Pancreas (tissue), 10 donors: Measurements from ENCODE around the gene CCDC78. TPM values are rescaled to one million over a fixed set of nuclear protein-coding genes. Genes with fewer than 3 reads are reported as not detected.
"Not testable (repeated sequence)": the region's sequence is repeated elsewhere in the genome, so short reads cannot be mapped to it uniquely, and the experiment has no call there.

Experiments used
- ATAC-seq, 4 donors: fragments of 200-7000 bp; cut with Tn5 transposase; one replicate each; pipeline versions ENCODE4 v1.8.0 to v1.9.1; 2020; ENCODE audit warnings: mild to moderate bottlenecking in 4 of 4, moderate library complexity in 4 of 4
- DNase-seq, 6 donors: peaks; one replicate each; pipeline ENCODE4 v3.0.0-alpha.2; 2020
- FAIRE-seq: peaks from 2 replicates; lab custom pipeline; 2012; peaks lifted over from hg19 to GRCh38; lab: Jason Lieb, UNC
- H3K27ac ChIP-seq, 4 donors: fragments of 200-600 bp; sonication (generic); 1 replicate in 3 of 4; 2 replicates in 1 of 4; pipeline versions ENCODE4 v1.5.0 to v1.8.0; 2020
- H3K27me3 ChIP-seq, 4 donors: fragments of 200-600 bp; one replicate each; pipeline ENCODE4 v1.8.0; 2021
- H3K36me3 ChIP-seq, 3 donors: fragments of 200-600 bp; sonication (generic) in 1 of 3; one replicate each; pipeline versions ENCODE4 v1.5.0 to v1.8.0; 2020 to 2021
- H3K4me1 ChIP-seq, 3 donors: fragments of 200-600 bp; one replicate each; pipeline ENCODE4 v1.8.0; 2021
- H3K4me3 ChIP-seq, 4 donors: fragments of 200-600 bp; sonication (generic) in 2 of 4; one replicate each; pipeline versions ENCODE4 v1.5.0 to v1.8.0; 2020 to 2021
- H3K9me3 ChIP-seq, 4 donors: fragments of 200-600 bp; one replicate each; pipeline ENCODE4 v1.8.0; 2021
- CTCF ChIP-seq, 4 donors: fragments of 200-600 bp; sonication (generic) in 3 of 4; IDR thresholded peaks; one replicate each; pipeline versions ENCODE4 v1.5.0 to v1.8.0; 2021; ENCODE audit warnings: antibody characterized with exemption in 4 of 4
- WGBS, 2 donors: extraction: QIAGEN DNeasy Blood & Tissue Kit; methylation state at CpG; one replicate each; pipeline ENCODE4 v1.1.7; 2013; 5-methylcytosine and 5-hydroxymethylcytosine counted together
- intact Hi-C, 3 donors: fragments of 100-400 bp; cut with DNase I; formaldehyde crosslinking; loops; one replicate each; pipeline versions ENCODE4 v1.11.1 to v1.14.2; 2022
- polyA plus RNA-seq, 2 donors: library from polyadenylated mRNA; stranded (reverse); fragments of 200-250 nt; gene quantifications; one replicate each; pipeline ENCODE4 v1.2.3, GENCODE V29; 2013
- total RNA-seq, 6 donors: library from RNA; stranded (reverse); fragmentation: NEBNext Ultra II Directional in 4 of 6; extraction: Animal tissue kit (Norgen Biotek cat#: 25700) in 4 of 6; gene quantifications; one replicate each; pipeline versions ENCODE4 v1.2.1 to v1.2.4, GENCODE V29; 2021 to 2023
- donor health status: healthy with polysubstance abuse.
- donor health status: DM: no; HTN: no; CAD: no; lungs with moderate emphysema.
- donor health status: DM: no; HTN: no; CAD: no.
- donor health status: control.
- donor health status: control.
- donor health status: Bipolar disorder and iron deficiency.
- donor health status: DM: yes; HTN: yes; CAD: no.
- donor health status: DM: no; HTN: no; CAD: no.
- donor health status: DM: no; HTN: no; CAD: no.
- donor health status: DM: yes; HTN: yes; CAD: no.

The CCDC78 gene
- total and polyA plus RNA-seq, 8 donors, result 0.16 to 7.7 (median 0.46) TPM

DNA sequence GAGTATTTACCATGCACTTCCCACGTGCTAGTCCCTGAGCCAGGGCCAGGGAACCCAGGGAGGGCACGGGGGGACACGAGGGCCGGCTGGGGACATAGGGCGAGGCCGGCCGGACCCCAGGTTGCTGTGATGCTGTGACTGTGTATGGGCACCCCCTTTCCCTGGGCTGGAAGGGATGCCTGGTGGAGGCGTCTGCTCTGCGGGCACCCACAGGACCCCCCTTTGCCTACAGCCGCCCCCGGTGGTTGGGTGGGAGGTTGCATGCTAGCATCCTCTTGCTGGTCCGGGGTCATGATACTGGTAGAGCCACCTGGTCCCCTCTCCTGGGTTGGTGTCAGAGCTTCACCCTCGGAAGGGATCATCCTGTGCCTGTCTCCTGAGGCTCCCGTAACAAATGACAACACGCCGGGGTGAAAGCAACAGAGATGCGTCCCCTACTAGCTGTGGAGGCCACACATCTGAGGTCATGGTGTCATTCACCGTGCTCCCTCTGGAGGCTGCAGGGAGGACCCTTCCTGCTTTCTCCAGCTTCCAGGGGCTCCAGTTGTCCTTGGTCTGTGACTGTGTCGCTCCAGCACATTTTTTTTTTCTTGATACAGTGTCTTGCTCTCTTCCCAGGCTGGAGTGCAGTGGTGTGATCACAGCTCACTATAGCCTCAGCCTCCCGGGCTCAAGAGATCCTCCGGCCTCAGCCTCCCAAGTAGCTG is 17.7 kb upstream of the CCDC78 start:
- whole genome bisulfite sequencing, 2 donors, result 60 to 77% methylated on average over 21 of the region's 21 CpGs
- intact Hi-C loops, result no loop called here
- no peak for TF ChIP-seq CTCF (IDR thresholded peaks at IDR 0.05)
- H3K4me1 ChIP-seq, result peaks cover 5 to 7% (median 7%) of the 10 kb centered on the region in 3 donors
- DNase-seq, result peak in 1 of 6 donors; percentile 64
- H3K27ac ChIP-seq, result no peak overlapping the region
- no peaks in the 10 kb centered on the region for H3K27me3 ChIP-seq
- FAIRE-seq, result no peak
- H3K4me3 ChIP-seq, result no peak overlapping the region
- no peak for ATAC-seq
- H3K9me3 ChIP-seq, result no peaks in the 10 kb centered on the region
- H3K36me3 ChIP-seq, result no peaks in the 10 kb centered on the region

- H3K27me3 ChIP-seq, DNase-seq, H3K36me3 ChIP-seq, ATAC-seq, H3K9me3 ChIP-seq, FAIRE-seq, H3K4me1 ChIP-seq, H3K4me3 ChIP-seq, H3K27ac ChIP-seq, intact Hi-C loops: not testable (repeated sequence)
- WGBS, 2 donors, result 68 to 74% methylated on average over 14 of the region's 14 CpGs
Measured at GRCh38 chr16:742894-743293, 16.7 kb upstream of the CCDC78 start.

DNA sequence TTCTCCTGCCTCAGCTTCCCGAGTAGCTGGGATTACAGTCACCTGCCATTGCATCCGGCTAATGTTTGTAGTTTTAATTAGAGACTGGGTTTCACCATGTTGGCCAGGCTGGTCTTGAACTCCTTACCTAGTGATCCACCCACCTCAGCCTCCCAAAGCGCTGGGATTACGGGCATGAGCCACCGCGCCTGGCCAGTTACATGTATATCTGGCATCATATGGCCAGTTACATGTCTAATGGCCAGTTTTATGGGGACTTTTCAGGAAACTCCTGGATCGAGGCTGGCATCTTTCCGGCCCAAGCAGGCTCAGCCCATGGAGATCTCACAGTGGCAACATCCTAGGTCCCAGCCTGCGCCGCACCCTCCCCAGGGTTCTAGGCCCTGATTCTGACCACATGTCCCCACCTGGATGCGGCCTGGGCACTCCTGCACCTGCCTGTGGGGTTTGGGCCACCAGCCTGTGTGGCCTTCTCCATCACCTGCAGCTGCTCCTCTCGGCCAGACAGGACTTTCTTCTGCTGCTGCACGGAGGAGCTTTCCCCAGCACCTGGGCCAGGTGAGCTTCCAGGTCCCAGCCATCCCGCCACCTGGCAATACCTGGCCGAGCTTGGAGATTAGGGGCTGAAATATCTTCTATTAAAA is 15.9 kb upstream of the CCDC78 start:
- Histone ChIP-seq H3K4me1 (peaks cover 5 to 7% (median 7%) of the 10 kb centered on the region in 3 donors), H3K9me3 (no peaks in the 10 kb centered on the region), H3K27ac (no peak overlapping the region), H3K4me3 (no peak overlapping the region), H3K27me3 (no peaks in the 10 kb centered on the region), H3K36me3 (peaks cover 0 to 8% (median 0%) of the 10 kb centered on the region in 3 donors)
- no peak for FAIRE-seq
- ATAC-seq, result no peak
- no peak for TF ChIP-seq CTCF (IDR thresholded peaks at IDR 0.05)
- WGBS, 2 donors, result 74 to 83% methylated on average over 15 of the region's 15 CpGs
- DNase-seq, result no peak
- intact Hi-C loops, result no loop called here

GRCh38 chr16:740764-741505 is 14.7 kb upstream of the CCDC78 start, which contains the start of gene CIAO3:
CIAO3 (minus strand) TSS chr16:740997; CDS start chr16:740985, 12 bp downstream.
- intact Hi-C loops, result no loop called here
- DNase-seq, result peak; percentile 81 to 99 (median 93)
- Histone ChIP-seq H3K27me3 (no peaks in the 10 kb centered on the region), H3K4me1 (peaks cover 5 to 7% (median 7%) of the 10 kb centered on the region in 3 donors), H3K4me3 (peak within 1 kb of the TSS; percentile 88 to 97 (median 96)), H3K9me3 (no peaks in the 10 kb centered on the region), H3K36me3 (peaks cover 0 to 15% (median 0%) of the 10 kb centered on the region in 3 donors), H3K27ac (peak within 1 kb of the TSS; percentile 47 to 72 (median 58))
- FAIRE-seq, result no peak
- peak; percentile 87 to 95 (median 92) for TF ChIP-seq CTCF (IDR thresholded peaks at IDR 0.05)
- 1% methylated on average over 57 to 79 of the region's 79 CpGs for WGBS, 2 donors
- ATAC-seq, result peak; percentile 95 to 96 (median 96)

DNA sequence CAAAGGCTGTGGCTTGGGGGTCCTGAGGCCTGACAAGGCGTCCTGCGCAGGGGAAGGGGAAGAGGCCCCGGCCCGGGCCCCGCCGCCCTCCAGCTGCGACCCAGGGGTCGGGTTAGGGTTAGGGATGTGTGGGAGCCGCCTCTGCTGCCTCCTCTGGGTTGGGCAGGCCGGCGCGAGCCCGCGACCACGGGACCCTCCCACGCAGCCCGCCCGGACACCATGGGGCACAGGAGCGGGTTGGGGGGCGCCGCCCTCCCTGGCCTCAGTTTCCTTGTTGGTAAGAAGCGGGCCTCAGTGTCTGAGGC is 14.2 kb upstream of the CCDC78 start:
- Histone ChIP-seq H3K4me1 (peaks cover 5 to 7% (median 7%) of the 10 kb centered on the region in 3 donors), H3K27ac (peak overlapping the region in 2 of 4 donors; percentile 47 to 72), H3K9me3 (no peaks in the 10 kb centered on the region), H3K36me3 (peaks cover 0 to 20% (median 0%) of the 10 kb centered on the region in 3 donors), H3K4me3 (peak overlapping the region; percentile 88 to 97 (median 96)), H3K27me3 (no peaks in the 10 kb centered on the region)
- FAIRE-seq (no peak), DNase-seq (peak in 1 of 6 donors; percentile 83), ATAC-seq (peak; percentile 2 to 25 (median 19))
- no peak for TF ChIP-seq CTCF (IDR thresholded peaks at IDR 0.05)
- intact Hi-C loops, result no loop called here
- WGBS, 2 donors, result 0 to 1% methylated on average over 19 to 22 of the region's 22 CpGs
